Loucy (cell line): Measurements from ENCODE around the gene FMNL1.

Experiments
- H2AFZ ChIP-seq: fragments of 200-600 bp; sonication (generic); 2 replicates; pipeline ENCODE4 v1.6.0; 2016; ENCODE audit warnings: antibody characterized with exemption, mild to moderate bottlenecking, low read length, moderate library complexity
- H3F3A ChIP-seq: fragments of 200-600 bp; 2 replicates; pipeline ENCODE4 v1.6.0; 2016; ENCODE audit warnings: antibody characterized with exemption, low read depth, mild to moderate bottlenecking
- H3K27me3 ChIP-seq: fragments of 200-600 bp; sonication (generic); 2 replicates; pipeline ENCODE4 v1.6.1; 2014; ENCODE audit warnings: low read length, mild to moderate bottlenecking; ENCODE audit not compliant: insufficient read depth, poor library complexity, severe bottlenecking
- H3K36me3 ChIP-seq: fragments of 200-600 bp; sonication (generic); 2 replicates; pipeline ENCODE4 v1.6.1; 2016; ENCODE audit warnings: low read length; ENCODE audit not compliant: insufficient read depth
- H3K4me1 ChIP-seq: fragments of 200-600 bp; sonication (generic); 2 replicates; pipeline ENCODE4 v1.5.1; 2014; ENCODE audit warnings: low read length, mild to moderate bottlenecking; ENCODE audit not compliant: insufficient read depth, poor library complexity, severe bottlenecking
- H3K4me2 ChIP-seq: fragments of 200-600 bp; sonication (generic); 2 replicates; pipeline ENCODE4 v1.6.0; 2014; ENCODE audit warnings: antibody characterized with exemption, low read length, low read depth, mild to moderate bottlenecking; ENCODE audit not compliant: poor library complexity, severe bottlenecking
- H3K4me3 ChIP-seq: fragments of 200-600 bp; sonication (generic); 2 replicates; pipeline ENCODE4 v1.5.1; 2014; ENCODE audit warnings: low read length, mild to moderate bottlenecking, mixed read lengths; ENCODE audit not compliant: poor library complexity, severe bottlenecking
- H3K79me2 ChIP-seq: fragments of 200-600 bp; sonication (generic); 2 replicates; pipeline ENCODE4 v1.6.1; 2014; ENCODE audit warnings: low read length; ENCODE audit not compliant: insufficient read depth
- H3K9ac ChIP-seq: fragments of 200-600 bp; sonication (generic); 2 replicates; pipeline ENCODE4 v1.6.0; 2014; ENCODE audit warnings: mild to moderate bottlenecking, low read depth, low read length, moderate library complexity; ENCODE audit not compliant: poor library complexity, severe bottlenecking
- H3K9me2 ChIP-seq: fragments of 200-600 bp; sonication (generic); replicated peaks from 2 replicates; pipeline ENCODE4 v1.6.1; 2016; ENCODE audit warnings: low read depth, low read length, mixed read lengths
- H3K9me3 ChIP-seq: fragments of 200-600 bp; sonication (generic); 2 replicates; pipeline ENCODE4 v1.6.1; 2014; ENCODE audit warnings: mild to moderate bottlenecking, antibody characterized with exemption, low read length, low read depth; ENCODE audit not compliant: insufficient read depth
- H4K20me1 ChIP-seq: fragments of 200-600 bp; sonication (generic); 2 replicates; pipeline ENCODE4 v1.6.0; 2014; ENCODE audit warnings: antibody characterized with exemption, low read length, mild to moderate bottlenecking; ENCODE audit not compliant: insufficient read depth, poor library complexity, severe bottlenecking
- CTCF ChIP-seq: fragments of 200-600 bp; sonication (generic); conservative IDR thresholded peaks from 2 replicates; pipeline ENCODE4 v1.5.1; 2014; ENCODE audit warnings: mild to moderate bottlenecking, antibody characterized with exemption, low read length
- EZH2phosphoT487 ChIP-seq: fragments of 200-600 bp; IDR thresholded peaks from 2 replicates; pipeline ENCODE4 v1.6.1; 2018; ENCODE audit warnings: antibody characterized with exemption, mild to moderate bottlenecking, moderate library complexity, borderline replicate concordance

FMNL1 gene

GRCh38 chr17:45269912-45270311 lies 48.2 kb downstream of the FMNL1 start:
- Histone ChIP-seq H3K9ac (no peak overlapping the region), H4K20me1 (no peaks in the 10 kb centered on the region), H3K9me2 (no peaks in the 10 kb centered on the region), H3F3A (no peaks in the 10 kb centered on the region), H3K4me3 (no peak overlapping the region), H2AFZ (no peak overlapping the region), H3K4me1 (no peaks in the 10 kb centered on the region), H3K79me2 (no peaks in the 10 kb centered on the region), H3K36me3 (peaks cover 22% of the 10 kb centered on the region; the same call in 1 of the 2 replicates), H3K9me3 (no peaks in the 10 kb centered on the region), H3K27me3 (no peaks in the 10 kb centered on the region), H3K4me2 (no peak overlapping the region)
- no peak for TF ChIP-seq EZH2phosphoT487
- no peak for TF ChIP-seq CTCF

GRCh38 chr17:45270828-45271418 lies 49.2 kb downstream of the FMNL1 start:
- H3K36me3 ChIP-seq = peaks cover 20% of the 10 kb centered on the region; the same call in 1 of the 2 replicates
- no peaks in the 10 kb centered on the region for H3K4me1 ChIP-seq
- no peaks in the 10 kb centered on the region for H3K79me2 ChIP-seq
- H2AFZ ChIP-seq = no peak overlapping the region
- no peaks in the 10 kb centered on the region for H4K20me1 ChIP-seq
- no peak overlapping the region for H3K4me3 ChIP-seq
- H3K4me2 ChIP-seq = no peak overlapping the region
- no peak for TF ChIP-seq EZH2phosphoT487
- TF ChIP-seq CTCF = peak; percentile 87
- H3K27me3 ChIP-seq = no peaks in the 10 kb centered on the region
- H3K9me2 ChIP-seq = no peaks in the 10 kb centered on the region
- H3F3A ChIP-seq = no peaks in the 10 kb centered on the region
- no peak overlapping the region for H3K9ac ChIP-seq
- no peaks in the 10 kb centered on the region for H3K9me3 ChIP-seq

- TF ChIP-seq EZH2phosphoT487 (no peak), CTCF (no peak)
- Histone ChIP-seq H3K9ac (no peak overlapping the region), H3F3A (no peaks in the 10 kb centered on the region), H4K20me1 (no peaks in the 10 kb centered on the region), H3K79me2 (no peaks in the 10 kb centered on the region), H3K4me3 (no peak overlapping the region), H3K9me3 (no peaks in the 10 kb centered on the region), H3K4me2 (no peak overlapping the region), H2AFZ (no peak overlapping the region), H3K4me1 (no peaks in the 10 kb centered on the region), H3K36me3 (peaks cover 19% of the 10 kb centered on the region; the same call in 1 of the 2 replicates), H3K9me2 (no peaks in the 10 kb centered on the region), H3K27me3 (no peaks in the 10 kb centered on the region)
Observed at GRCh38 chr17:45271603-45272002, 49.9 kb downstream of the FMNL1 start.
